Measurements from ENCODE around the gene MT1E.

MT1E gene

GRCh38 chr16:56608876-56609462 lies 16.6 kb upstream of the MT1E start (continued):
- TF ChIP-seq ZBTB49 (tag by site-specific recombination; IDR thresholded peaks at IDR 0.05; ENCODE audit: low read depth) (no peak), ZNF112 (tag by site-specific recombination; IDR thresholded peaks at IDR 0.05) (no peak), ZNF645 (tag by site-specific recombination; IDR thresholded peaks at IDR 0.05) (no peak), ZNF280D (tag by site-specific recombination; IDR thresholded peaks at IDR 0.05) (no peak), ZNF544 (tag by site-specific recombination; IDR thresholded peaks at IDR 0.05) (no peak), ZXDB (tag by site-specific recombination; IDR thresholded peaks at IDR 0.05) (0 out of 2 replicates have a peak, but pooled peaks have one; percentile 3), MZF1 (tag by site-specific recombination; IDR thresholded peaks at IDR 0.05; ENCODE audit: borderline replicate concordance) (no peak), ZNF529 (tag by site-specific recombination; IDR thresholded peaks at IDR 0.05; ENCODE audit: insufficient replicate concordance) (no peak), ZNF292 (tag by site-specific recombination; IDR thresholded peaks at IDR 0.05; ENCODE audit: borderline replicate concordance, low read depth) (no peak), ZBTB11 (tag by site-specific recombination; conservative IDR thresholded peaks at IDR 0.05; ENCODE audit: low read depth) (peak; percentile 34; the same call in 1 of the 2 replicates), ZFHX2 (tag by site-specific recombination; conservative IDR thresholded peaks at IDR 0.05) (no peak), GLI2 (tag by site-specific recombination; IDR thresholded peaks at IDR 0.05; ENCODE audit: borderline replicate concordance, low read depth) (no peak), ZNF221 (tag by site-specific recombination; IDR thresholded peaks at IDR 0.05; ENCODE audit: borderline replicate concordance) (no peak), ZNF704 (tag by site-specific recombination; IDR thresholded peaks at IDR 0.05) (no peak), ZFP41 (tag by site-specific recombination; IDR thresholded peaks at IDR 0.05; ENCODE audit: borderline replicate concordance) (no peak), ZNF24 (tag by site-specific recombination; IDR thresholded peaks at IDR 0.05) (no peak), ZNF133 (tag by site-specific recombination; IDR thresholded peaks at IDR 0.05) (no peak), ZNF571 (tag by site-specific recombination; IDR thresholded peaks at IDR 0.05) (no peak), ZNF558 (tag by site-specific recombination; IDR thresholded peaks at IDR 0.05) (no peak), PRDM10 (tag by site-specific recombination; IDR thresholded peaks at IDR 0.05) (no peak; the same call in 1 of the 2 replicates), PRDM6 (tag by site-specific recombination; IDR thresholded peaks at IDR 0.05) (no peak)

All from HEK293 (cell line).